Measurements from ENCODE around the gene SEPTIN5. TPM values are rescaled to one million over a fixed set of nuclear protein-coding genes. Genes with fewer than 3 reads are reported as not detected.

Gene SEPTIN5
- total RNA-seq, 1 experiment from 2014 or later = not detected

- Histone ChIP-seq H3K79me2 (ENCODE audit: low read length) (no peaks in the 10 kb centered on the region), H4K20me1 (ENCODE audit: insufficient read depth, low read depth, low read length) (peaks cover 9% of the 10 kb centered on the region; the same call in 1 of the 2 replicates), H3K4me1 (ENCODE audit: low read length) (peaks cover 24% of the 10 kb centered on the region), H3K27me3 (ENCODE audit: low read length) (no peaks in the 10 kb centered on the region), H2AFZ (ENCODE audit: low read length) (no peak overlapping the region), H3K4me3 (ENCODE audit: low read length) (no peak overlapping the region), H3K9ac (ENCODE audit: low read length) (no peak overlapping the region), H3K9me3 (ENCODE audit: low read length) (no peaks in the 10 kb centered on the region), H3K36me3 (ENCODE audit: insufficient read depth, low read length) (no peaks in the 10 kb centered on the region), H3K4me2 (ENCODE audit: low read depth, low read length, poor library complexity, severe bottlenecking) (no peak overlapping the region), H3K9me2 (replicated peaks; ENCODE audit: insufficient read depth, low read length) (no peaks in the 10 kb centered on the region), H3K27ac (ENCODE audit: low read length) (no peak overlapping the region)
- no peak for DNase-seq
Measured at GRCh38 chr22:19770349-19771220, 56.3 kb downstream of the SEPTIN5 start.

- H3K9me3 ChIP-seq (ENCODE audit: low read length) = no peaks in the 10 kb centered on the region
- peaks cover 32% of the 10 kb centered on the region for H3K4me1 ChIP-seq (ENCODE audit: low read length)
- peaks cover 15% of the 10 kb centered on the region; the same call in 1 of the 2 replicates for H4K20me1 ChIP-seq (ENCODE audit: insufficient read depth, low read depth, low read length)
- H3K9ac ChIP-seq (ENCODE audit: low read length) = no peak overlapping the region
- H3K36me3 ChIP-seq (ENCODE audit: insufficient read depth, low read length) = no peaks in the 10 kb centered on the region
- H3K4me3 ChIP-seq (ENCODE audit: low read length) = no peak overlapping the region
- H3K4me2 ChIP-seq (ENCODE audit: low read depth, low read length, poor library complexity, severe bottlenecking) = peak overlapping the region; percentile 67
- DNase-seq = no peak
- H3K9me2 ChIP-seq (replicated peaks; ENCODE audit: insufficient read depth, low read length) = no peaks in the 10 kb centered on the region
- H2AFZ ChIP-seq (ENCODE audit: low read length) = no peak overlapping the region
- no peak overlapping the region for H3K27ac ChIP-seq (ENCODE audit: low read length)
- H3K27me3 ChIP-seq (ENCODE audit: low read length) = 0 out of 2 replicates have a peak, but pooled peaks cover 3% of the 10 kb centered on the region
- no peaks in the 10 kb centered on the region for H3K79me2 ChIP-seq (ENCODE audit: low read length)
Measured at GRCh38 chr22:19772422-19772672, 58.0 kb downstream of the SEPTIN5 start.

Other genes with a start within 250 kb of the SEPTIN5 start
- gene UFD1, start 235.3 kb upstream of the SEPTIN5 start, total RNA-seq (2014; rRNA removed; shearing (Covaris generic); ENCODE audit: low replicate concordance) = 91.5 and 94.9 TPM in 2 replicates
- gene CDC45, start 234.6 kb upstream of the SEPTIN5 start, total RNA-seq (2014; rRNA removed; shearing (Covaris generic); ENCODE audit: low replicate concordance) = 28.1 and 36.5 TPM in 2 replicates
- not detected in 2 replicates for gene CLDN5, start 190.1 kb upstream of the SEPTIN5 start, total RNA-seq (2014; rRNA removed; shearing (Covaris generic); ENCODE audit: low replicate concordance)
- gene GP1BB, start 9.0 kb downstream of the SEPTIN5 start, total RNA-seq (2014; rRNA removed; shearing (Covaris generic); ENCODE audit: low replicate concordance) = not detected in 2 replicates
- not detected in 2 replicates for gene TBX1, start 46.3 kb downstream of the SEPTIN5 start, total RNA-seq (2014; rRNA removed; shearing (Covaris generic); ENCODE audit: low replicate concordance)
- 4.4 and 8.5 TPM in 2 replicates for gene GNB1L, start 140.4 kb downstream of the SEPTIN5 start, total RNA-seq (2014; rRNA removed; shearing (Covaris generic); ENCODE audit: low replicate concordance)
- 6.5 and 12.2 TPM in 2 replicates for gene RTL10, start 140.4 kb downstream of the SEPTIN5 start, total RNA-seq (2014; rRNA removed; shearing (Covaris generic); ENCODE audit: low replicate concordance)
- gene COMT, start 227.3 kb downstream of the SEPTIN5 start, total RNA-seq (2014; rRNA removed; shearing (Covaris generic); ENCODE audit: low replicate concordance) = 72.0 and 181 TPM in 2 replicates
- 7.0 and 20.7 TPM in 2 replicates for gene TXNRD2, start 227.3 kb downstream of the SEPTIN5 start, total RNA-seq (2014; rRNA removed; shearing (Covaris generic); ENCODE audit: low replicate concordance)

All from Karpas-422 (cell line).